DMS53 treated with DMSO at 0.1 percent for 48 hours (cell line): ENCODE results near the gene SUMF1.
"Not testable (repeated sequence)": the region's sequence is repeated elsewhere in the genome, so short reads cannot be mapped to it uniquely, and the experiment has no call there.

Source experiments
- DNase-seq: peaks from one replicate; lab custom pipeline; 2025; ENCODE audit not compliant: unreplicated experiment; lab: John Stamatoyannopoulos, UW

SUMF1 gene

DNA sequence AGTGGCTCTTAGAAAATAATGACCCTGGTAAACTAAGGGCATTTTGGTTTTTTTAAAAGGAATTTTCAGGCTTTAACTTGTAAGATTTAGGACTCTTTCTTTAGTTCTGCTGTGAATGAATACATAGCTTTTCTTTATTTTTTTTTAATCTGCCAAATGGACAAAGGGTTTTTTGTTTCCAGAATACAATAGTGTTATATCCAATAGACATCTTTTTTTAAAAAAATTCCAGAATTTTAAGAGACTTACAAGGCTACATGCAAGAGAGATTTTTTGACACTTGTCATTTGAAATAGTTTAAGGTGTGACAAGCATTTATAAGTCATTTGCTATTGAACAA lies 125.8 kb downstream of the SUMF1 start:
- DNase-seq: no peak

DNA sequence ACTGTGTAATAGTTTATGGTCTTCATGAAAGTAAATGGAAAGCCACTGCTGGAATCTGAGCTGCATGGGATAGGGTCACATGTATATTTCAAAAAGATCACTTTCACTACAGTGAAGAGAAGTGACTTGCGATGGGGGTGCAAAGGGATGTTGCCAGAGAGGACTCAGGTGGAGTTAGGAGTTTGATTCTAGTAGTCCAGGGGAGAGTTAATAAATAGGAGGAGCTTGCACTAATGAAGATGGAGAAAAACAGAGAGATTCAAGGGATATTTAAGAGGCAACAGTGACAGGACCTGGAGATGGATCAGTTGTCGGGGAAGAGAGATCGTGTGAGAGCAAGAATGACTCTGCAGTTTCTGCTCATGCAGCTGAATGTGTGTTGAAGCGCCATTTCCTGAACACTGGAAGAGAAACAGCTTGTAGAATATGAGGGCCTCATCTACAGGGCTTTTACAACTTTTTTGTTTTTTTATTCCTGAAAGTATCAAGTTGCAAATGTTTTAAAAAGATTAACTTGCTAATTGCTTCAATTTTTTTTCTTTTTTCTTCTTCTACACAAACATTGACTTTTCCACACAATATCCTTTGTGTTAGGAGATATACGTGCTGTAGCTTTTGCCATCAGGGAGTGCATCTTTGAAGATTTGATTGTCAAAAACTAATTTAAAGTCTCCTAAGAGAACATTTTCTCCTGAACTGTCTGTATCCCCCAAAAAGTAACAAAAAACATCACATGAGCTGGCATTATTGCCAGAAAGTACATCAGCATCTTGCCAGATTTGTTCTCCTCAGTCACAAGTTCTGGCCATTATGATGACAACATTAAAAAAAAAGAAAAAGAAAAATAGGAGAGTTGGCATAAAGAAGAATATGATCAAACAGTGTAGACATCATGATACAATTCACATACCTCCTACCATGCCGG lies 126.4 kb downstream of the SUMF1 start:
- DNase-seq: no peak

DNA sequence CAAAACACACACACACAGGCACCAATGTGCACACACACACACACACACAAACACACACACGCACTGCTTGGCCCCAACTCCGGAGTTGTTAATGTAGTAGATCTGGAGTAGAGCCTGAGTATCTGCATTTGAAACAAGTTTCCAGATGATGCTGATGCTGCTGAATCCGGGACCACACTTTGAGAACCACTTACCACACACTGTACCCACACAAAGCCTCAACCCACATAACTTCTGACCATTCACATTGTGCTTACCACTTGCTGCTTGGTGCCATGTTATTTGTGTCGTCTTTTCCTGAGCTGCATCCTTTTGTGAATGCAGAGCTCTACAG lies 127.0 kb downstream of the SUMF1 start:
- DNase-seq: no peak

DNA sequence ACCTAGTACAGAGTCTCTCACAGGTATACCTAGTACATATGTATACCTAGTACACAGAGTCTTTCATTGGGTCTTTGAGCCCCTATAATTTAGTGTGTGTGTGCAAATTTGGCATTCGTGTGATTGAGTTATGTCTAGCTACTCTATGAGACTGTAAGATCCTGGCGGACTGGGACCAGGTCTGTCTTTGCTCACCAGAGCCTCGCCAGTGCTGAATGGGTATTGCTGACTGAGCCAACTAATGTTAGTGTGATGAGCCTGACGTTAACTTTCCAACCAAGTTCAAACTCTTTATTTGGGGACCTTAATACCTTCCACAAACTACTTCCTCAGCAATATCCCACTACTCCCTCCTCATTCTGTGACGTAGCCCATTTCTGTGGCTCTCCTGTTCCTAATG lies 128.3 kb downstream of the SUMF1 start:
- no peak for DNase-seq

DNA sequence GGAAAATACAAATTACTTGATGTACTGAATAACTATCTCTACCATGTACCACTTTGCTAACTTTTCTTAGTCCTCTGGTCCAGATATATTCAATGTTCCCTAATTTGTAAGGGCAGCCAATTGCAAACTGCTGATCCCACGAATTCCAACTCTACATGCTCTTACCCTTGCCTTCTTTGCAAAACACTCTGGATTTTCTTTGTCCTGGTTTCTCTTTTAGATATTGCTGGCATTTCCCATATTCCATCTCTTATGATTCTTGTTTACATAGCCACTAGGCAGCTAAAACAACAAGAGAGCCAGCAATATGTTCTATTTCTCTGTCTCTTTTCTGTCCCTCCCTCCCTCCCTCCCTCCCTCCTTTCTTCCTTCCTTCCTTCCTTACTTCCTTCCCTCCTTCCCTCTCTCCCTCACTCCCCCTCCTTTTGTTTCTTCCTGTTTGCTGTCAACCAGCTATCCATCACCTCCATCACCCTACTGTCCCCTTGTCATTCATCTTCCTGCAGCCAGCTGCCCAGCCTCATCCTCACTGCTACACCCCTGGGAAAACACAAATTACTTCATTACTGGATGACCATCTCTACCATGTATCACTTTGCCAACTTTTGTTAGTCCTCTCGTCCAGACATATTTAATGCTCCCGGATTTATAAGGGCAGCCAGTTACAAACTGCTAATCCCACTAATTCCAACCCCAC lies 130.1 kb downstream of the SUMF1 start:
- DNase-seq: no peak

DNA sequence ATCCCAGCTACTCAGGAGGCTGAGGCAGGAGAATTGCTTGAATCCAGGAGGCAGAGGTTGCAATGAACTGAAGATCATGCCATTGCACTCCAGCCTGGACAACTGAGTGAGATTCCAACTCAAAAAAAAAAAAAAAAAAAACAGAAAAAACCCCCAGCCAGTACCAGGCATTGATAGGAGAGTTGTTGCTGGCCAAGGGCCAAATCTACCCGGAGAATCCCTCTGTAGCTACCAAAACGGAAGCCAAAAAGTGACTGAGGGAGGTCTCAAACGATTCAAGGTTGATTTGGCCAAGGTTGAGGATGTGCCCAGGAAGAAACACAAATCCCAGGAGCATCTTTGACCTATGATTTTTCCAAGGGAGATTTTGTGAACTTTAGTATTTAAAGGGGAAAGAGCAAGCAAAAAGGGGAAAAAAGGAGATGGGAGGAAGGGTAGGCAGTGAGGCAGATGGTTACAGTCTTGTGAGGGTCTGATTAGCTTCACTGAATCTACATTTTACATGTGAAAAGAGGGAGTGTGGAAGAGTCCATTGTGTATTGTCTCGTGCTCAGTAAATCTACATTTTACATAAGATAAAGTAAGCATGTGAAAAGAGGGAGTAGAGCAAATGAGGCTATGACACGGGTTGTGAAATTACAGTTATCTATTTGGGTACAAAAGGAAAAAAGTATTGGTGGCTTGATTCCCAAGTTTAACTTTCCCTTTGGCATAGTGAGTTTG lies 131.1 kb downstream of the SUMF1 start:
- DNase-seq: no peak

DNA sequence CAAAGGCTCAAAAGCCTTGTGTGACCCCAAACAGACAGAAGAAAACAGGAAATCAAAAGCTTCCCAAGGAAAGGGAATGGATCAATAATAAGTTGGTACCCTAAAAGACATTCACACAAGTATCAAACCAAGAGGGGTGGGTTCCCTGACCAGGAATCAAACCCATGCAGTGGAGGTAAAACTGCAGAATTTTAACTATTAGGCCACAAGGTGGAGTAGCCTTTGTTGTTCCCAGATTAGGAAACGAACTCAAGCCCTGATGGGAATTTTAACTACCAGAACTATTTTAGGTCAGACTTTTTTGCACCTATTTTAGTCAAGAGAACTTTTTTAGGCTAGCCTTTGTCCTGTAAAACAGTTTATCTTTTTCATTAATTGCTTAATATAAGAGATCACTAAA lies 132.5 kb downstream of the SUMF1 start:
- no peak for DNase-seq

DNA sequence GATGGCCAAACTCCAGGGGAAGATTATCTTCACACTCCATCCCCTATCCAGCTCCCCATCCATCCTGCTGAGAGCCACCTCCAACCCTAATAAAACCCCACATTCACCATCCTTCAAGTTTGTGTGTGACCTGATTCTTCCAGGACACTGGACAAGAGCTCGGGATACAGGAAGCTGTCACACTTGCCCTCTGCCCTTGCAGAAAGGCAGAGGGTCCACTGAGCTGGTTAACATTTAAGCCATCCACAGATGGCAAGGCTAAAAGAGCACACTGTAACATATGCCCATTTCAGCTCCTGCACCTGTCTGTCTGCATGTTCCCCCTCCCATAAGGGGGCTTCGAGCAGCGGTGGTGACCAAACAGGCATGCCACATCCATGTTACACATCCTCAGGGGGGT lies 134.1 kb downstream of the SUMF1 start:
- DNase-seq: no peak

DNA sequence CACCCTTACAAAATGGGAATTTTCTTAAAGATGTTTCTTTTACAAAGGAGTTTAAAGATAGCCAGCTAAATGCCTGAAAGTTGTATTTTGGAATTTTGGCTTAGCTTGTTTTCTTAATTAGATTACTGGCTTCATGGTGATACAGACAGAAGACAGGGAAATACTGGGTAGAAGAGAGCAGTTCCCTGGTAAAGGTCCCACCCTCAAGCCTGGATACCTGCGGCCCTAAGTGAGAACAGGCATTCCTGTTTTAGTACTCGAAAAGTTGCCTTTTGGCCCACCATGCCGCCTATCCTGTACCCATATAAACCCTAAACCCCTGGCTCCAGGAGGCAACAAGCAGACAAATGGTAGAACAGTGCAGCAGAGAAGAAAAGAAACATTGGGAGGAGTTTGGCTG lies 134.5 kb downstream of the SUMF1 start:
- no peak for DNase-seq

DNA sequence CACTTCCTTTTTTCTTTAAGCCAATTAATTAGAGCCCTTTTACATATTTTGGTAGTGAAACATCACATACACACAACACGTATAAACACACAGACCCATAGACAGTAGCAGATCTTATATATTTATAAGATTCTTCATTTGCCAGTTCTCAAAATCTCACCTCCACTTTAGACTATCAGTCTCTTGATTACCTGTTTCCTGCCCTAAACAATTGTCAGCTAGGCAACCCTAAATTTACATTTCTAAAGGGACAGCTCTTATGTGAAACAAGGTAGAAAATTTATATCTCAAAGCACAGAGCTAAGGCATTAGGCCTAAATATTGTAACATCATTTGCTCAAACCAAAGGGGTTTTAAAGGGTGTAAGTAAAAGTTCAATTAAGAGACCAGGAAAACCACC lies 135.0 kb downstream of the SUMF1 start:
- DNase-seq: no peak

DNA sequence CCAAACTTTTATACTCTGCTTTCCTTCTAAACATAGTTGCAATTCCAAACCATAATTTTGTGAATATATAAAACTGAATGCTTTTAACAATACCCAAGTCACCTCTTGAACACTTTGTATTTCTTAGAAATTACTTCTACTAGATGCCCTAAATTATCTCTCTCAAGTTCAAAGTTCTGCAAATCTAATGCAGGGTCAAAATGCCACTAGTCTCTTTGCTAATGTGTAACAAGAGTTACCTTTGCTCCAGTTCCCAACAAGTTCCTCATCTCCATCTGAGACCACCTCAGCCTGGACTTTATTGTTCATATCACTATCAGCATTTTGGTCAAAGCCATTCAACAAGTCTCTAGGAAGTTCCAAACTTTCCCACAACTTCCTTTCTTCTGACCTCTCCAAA lies 137.3 kb downstream of the SUMF1 start:
- DNase-seq: not testable (repeated sequence)

DNA sequence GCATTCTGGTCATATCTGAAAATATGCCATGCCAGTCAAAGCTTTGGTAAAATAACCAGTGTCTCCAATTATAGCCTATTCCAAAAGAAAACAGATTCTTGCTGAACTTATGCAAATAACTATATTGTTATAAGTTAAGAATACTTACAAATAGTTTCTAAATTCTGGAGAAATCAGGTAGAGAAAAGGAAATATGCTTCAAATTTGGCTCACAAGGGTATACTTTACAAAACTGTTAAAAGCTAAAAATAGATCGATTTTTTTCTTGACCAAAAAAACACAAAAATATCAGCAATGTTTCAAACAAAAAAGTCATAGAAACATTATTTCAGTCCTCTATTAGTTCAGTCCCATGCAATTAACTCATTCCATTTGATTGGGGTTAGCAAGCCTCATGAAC lies 140.2 kb downstream of the SUMF1 start:
- DNase-seq: no peak

DNA sequence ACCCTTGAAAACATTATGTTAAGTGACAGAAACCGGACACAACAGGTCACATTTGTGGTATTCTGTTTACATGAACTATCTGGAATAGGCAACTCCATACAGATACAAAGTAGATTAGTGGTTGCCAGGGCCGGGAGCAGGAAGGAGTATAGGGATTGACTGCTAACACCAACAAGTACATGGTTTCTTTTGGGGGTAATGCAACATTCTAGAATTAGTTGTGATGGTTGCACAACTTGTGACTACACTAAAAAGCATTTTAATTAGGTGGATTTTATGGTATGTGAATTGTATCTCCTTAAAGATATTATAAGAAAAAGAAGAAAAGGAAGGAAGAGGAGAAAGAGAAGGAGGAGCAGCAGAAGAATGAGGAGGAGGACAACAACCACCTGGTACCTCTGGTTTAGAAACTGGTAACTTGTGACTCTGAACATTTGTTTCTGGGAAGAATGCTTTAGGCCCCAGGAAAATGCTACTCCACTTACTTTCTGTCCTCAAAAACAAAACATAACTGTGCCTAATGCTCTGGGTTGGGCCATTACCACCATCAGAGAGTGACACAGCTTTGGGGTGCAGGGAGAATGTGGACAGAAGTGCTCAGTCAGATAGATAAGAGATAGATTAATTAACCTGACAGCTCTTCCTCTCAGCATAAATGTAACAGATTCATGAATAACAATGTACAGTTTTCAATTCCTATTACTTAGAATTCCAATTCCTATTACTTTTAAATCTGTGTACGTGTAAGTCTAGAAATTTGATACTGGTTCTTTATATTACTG lies 143.6 kb downstream of the SUMF1 start:
- no peak for DNase-seq

DNA sequence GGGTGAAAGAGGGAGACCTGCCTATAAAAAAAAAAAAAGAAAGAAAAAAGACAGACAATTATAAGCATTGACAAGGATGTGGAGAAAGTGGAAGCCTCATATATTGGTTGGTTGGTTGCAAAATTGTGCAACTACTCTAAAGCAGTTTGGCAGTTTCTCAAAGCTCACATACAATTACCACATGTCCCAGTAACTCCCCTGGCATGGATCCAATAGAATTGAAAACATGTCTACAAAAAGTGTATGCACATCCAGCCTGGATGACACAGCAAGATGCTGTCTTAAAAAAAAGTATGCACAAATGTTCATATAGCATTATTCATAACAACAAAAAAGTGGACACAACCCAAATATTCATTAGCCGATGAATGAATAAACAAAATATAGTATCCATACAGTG lies 144.4 kb downstream of the SUMF1 start:
- DNase-seq: no peak

DNA sequence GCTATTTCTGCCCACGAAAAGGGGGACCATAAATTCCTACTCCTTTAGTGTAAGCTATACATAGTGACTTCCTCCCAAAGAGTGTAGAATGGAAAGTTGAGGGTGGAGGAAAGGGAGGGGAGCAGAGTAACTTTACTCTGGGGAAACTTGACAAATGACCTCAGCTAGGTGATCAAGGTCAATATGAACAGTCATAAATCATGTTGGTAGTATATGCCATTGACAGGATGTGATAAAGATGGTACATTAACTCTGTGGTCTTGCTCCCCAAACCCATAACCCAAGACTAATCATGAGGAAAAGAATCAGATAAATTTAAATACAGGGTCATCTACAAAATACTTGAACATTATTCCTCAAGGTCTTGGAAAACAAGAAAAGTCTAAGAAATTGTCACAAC lies 145.3 kb downstream of the SUMF1 start:
- DNase-seq: no peak

DNA sequence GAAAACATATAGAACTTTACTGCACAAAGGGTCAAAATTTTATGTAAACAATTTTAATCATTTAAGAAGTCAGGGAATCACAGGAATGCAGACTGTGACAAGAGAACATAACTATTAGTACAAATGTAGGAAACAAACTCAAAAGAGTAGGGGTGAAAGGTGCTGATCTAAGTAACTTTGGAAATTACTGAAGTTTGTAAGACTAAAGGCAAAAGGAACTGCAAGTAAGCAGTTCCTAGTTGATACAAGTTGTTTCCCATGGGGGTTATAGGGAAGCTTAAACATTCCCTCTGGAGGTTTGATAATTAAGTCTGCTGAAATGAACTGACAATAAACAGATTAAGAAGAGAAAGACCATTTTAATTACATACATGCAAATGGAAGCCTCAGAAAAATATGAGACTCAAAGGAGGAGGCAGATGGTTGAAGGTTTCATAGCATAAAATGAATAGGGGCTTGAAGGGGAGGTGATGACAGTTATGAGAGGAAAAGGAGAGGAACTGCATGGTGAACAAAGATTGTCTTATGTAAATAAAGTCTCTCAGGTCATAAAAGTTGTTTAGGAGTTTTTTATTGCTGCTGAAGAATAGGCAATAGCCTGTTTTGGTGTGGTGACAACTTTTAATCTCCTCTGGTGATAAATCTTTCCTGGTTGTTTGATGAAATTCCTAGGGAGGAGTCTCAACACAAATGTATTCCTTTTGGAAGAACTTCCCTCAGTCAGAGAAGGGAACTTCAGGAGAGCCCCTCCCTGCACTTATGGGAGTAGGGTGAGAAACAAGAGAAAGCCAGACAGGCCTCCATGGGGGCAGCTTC lies 146.8 kb downstream of the SUMF1 start:
- no peak for DNase-seq

DNA sequence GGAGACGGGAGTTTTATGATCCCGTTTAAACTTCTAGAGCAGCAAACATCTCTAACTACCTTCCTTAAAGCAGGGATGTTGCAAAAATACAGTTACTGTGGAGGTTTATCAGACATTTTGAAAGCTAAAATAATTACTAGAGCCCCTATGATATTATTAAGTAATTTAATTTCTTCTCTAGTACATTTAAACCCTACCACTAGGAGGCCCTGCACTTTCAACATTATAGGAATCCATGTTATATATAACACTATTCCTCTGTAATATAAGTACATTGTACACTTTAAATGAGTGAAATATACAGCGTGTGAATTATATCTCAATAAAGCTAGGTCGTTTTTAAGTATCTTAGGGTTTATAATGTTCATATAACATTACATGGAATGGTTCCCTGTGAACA lies 152.4 kb downstream of the SUMF1 start:
- no peak for DNase-seq

DNA sequence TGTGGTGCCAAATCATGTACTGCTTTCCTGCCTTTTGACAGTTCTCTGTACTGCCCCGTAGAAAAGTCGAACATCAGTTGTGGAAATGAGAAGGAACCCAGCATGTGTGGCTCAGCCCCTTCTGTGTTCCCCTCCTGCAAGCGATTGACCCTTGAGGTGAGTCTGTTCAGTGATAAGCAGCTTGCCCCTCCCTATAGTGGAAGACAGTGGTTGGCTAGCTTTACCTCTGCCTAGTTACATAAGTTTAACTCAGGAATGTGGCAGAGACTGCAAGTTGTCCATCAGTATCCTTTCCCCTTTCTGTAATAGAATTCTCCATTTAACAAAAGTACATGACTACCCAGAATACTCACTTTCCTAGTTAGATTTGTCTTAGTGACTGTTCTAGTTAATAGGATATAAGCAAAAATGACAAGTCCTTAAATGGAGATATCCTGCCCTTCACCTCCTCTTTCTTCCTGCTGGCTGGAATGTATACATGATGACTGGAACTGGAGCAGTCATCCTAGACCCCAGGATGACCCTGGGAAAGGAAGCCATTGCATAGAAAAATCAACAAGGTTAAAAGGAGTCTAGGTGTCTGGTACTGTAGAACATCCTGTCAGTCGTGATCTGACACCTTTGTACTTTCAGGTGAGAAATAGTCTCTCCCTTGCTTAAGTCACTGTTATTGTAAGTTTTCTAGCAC lies 153.3 kb downstream of the SUMF1 start:
- no peak for DNase-seq

DNA sequence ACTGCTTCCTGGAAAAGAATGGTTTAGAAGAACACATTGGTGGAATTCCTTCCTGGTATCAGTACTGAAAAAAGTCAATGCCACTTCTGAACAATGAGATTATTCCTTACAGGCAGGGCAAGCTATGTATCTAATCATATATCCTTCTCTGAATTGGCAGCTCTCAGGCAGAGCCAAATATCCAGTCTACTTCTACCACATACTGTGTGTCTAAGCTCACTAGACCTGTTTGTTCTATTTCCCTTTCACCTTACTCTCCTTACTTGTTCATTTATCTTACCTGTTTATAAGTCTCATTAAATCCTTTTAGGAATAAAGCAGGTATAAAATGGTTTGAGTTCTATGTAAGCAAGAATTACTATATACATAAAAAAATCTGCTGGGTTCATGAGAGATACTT lies 155.6 kb downstream of the SUMF1 start:
- DNase-seq: no peak
